Spleen (tissue), 11 donors: ENCODE measurements around the gene MCHR2. TPM values are rescaled to one million over a fixed set of nuclear protein-coding genes. Genes with fewer than 3 reads are reported as not detected.

ENCODE experiments used
- DNase-seq: peaks from one replicate; pipeline ENCODE4 v3.0.0-alpha.2; 2020
- H3K27ac ChIP-seq, 8 donors: fragments of 200-600 bp; sonication (generic) in 7 of 8; 1 replicate in 4 of 8; 2 replicates in 4 of 8; pipeline versions ENCODE4 v1.5.0 to v1.8.0; 2016 to 2021; ENCODE audit warnings: inconsistent platforms in 4 of 8, mild to moderate bottlenecking in 4 of 8, moderate library complexity in 1 of 8
- H3K27me3 ChIP-seq, 7 donors: fragments of 200-600 bp; sonication (generic) in 6 of 7; replicated peaks in 1 of 7; 1 replicate in 4 of 7; 2 replicates in 3 of 7; pipeline versions ENCODE4 v1.5.0 to v1.8.0; 2016 to 2021; ENCODE audit warnings: inconsistent platforms in 3 of 7, mild to moderate bottlenecking in 1 of 7
- H3K36me3 ChIP-seq, 6 donors: fragments of 200-600 bp; sonication (generic) in 5 of 6; 1 replicate in 4 of 6; 2 replicates in 2 of 6; pipeline versions ENCODE4 v1.5.0 to v1.8.0; 2016 to 2021; ENCODE audit warnings: inconsistent platforms in 2 of 6
- H3K4me1 ChIP-seq, 6 donors: fragments of 200-600 bp; sonication (generic) in 5 of 6; 1 replicate in 3 of 6; 2 replicates in 3 of 6; pipeline versions ENCODE4 v1.5.0 to v1.8.0; 2016 to 2021; ENCODE audit warnings: inconsistent platforms in 3 of 6
- H3K4me3 ChIP-seq, 8 donors: fragments of 200-600 bp; sonication (generic) in 7 of 8; 1 replicate in 4 of 8; 2 replicates in 4 of 8; pipeline versions ENCODE4 v1.5.0 to v1.8.0; 2016 to 2021; ENCODE audit warnings: inconsistent platforms in 4 of 8, mild to moderate bottlenecking in 4 of 8, moderate library complexity in 2 of 8
- H3K9me3 ChIP-seq, 8 donors: fragments of 200-600 bp; sonication (generic) in 7 of 8; 1 replicate in 4 of 8; 2 replicates in 4 of 8; pipeline versions ENCODE4 v1.5.0 to v1.8.0; 2016 to 2021; ENCODE audit warnings: inconsistent platforms in 4 of 8
- CTCF ChIP-seq, 11 experiments: fragments of 200-600 bp in 7 of 11; fragments of 450-650 bp in 4 of 11; sonication (generic) in 4 of 11; IDR thresholded peaks in 8 of 11; conservative IDR thresholded peaks in 3 of 11; 1 replicate in 7 of 11; 2 replicates in 4 of 11; pipeline versions ENCODE4 v1.4.0 to v1.8.0; 2016 to 2021; ENCODE audit warnings: antibody characterized with exemption in 11 of 11, inconsistent platforms in 4 of 11, mild to moderate bottlenecking in 1 of 11
- POLR2A ChIP-seq, 3 donors: fragments of 450-650 bp; IDR thresholded peaks; one replicate each; pipeline ENCODE4 v1.5.1; 2017; ENCODE audit warnings: antibody characterized with exemption in 3 of 3, mild to moderate bottlenecking in 1 of 3
- POLR2AphosphoS5 ChIP-seq, 3 donors: sonication (generic); formaldehyde crosslinking; IDR thresholded peaks; one replicate each; pipeline ENCODE4 v1.5.1; 2017; ENCODE audit warnings: antibody characterized with exemption in 3 of 3
- WGBS, 5 donors: extraction: QIAGEN DNeasy Blood & Tissue Kit in 3 of 5; methylation state at CpG; one replicate each; pipeline versions ENCODE4 v1.1.5 to v1.1.7; 2013 to 2018; 5-methylcytosine and 5-hydroxymethylcytosine counted together
- intact Hi-C: fragments of 100-400 bp; cut with DNase I; formaldehyde crosslinking; loops from one replicate; pipeline ENCODE4 v1.15.0; 2023; ENCODE audit warnings: low total_unique reads
- polyA plus RNA-seq, 3 donors: library from polyadenylated mRNA; stranded (reverse); fragments of 200-250 nt; gene quantifications; one replicate each; pipeline ENCODE4 v1.2.1, GENCODE V29; 2013
- total RNA-seq, 7 donors: library from RNA; depleted of rRNA in 3 of 7; stranded (reverse); fragments of >200 nt in 3 of 7; fragmentation: NEBNext Ultra II Directional in 4 of 7; extraction: Animal tissue kit (Norgen Biotek cat#: 25700) in 4 of 7; gene quantifications; one replicate each; pipeline versions ENCODE4 v1.1.0 to v1.2.1, GENCODE V29; 2016 to 2021
- donor health status: healthy with polysubstance abuse.
- donor health status: DM: no; HTN: no; CAD: no; lungs with moderate emphysema.
- donor health status: DM: no; HTN: no; CAD: no.
- donor health status: Bipolar disorder and iron deficiency.
- donor health status: healthy.
- donor health status: DM: no; HTN: no; CAD: no.
- donor health status: DM: yes; HTN: yes; CAD: no.

The MCHR2 gene
- total and polyA plus RNA-seq, 10 donors: not detected

DNA sequence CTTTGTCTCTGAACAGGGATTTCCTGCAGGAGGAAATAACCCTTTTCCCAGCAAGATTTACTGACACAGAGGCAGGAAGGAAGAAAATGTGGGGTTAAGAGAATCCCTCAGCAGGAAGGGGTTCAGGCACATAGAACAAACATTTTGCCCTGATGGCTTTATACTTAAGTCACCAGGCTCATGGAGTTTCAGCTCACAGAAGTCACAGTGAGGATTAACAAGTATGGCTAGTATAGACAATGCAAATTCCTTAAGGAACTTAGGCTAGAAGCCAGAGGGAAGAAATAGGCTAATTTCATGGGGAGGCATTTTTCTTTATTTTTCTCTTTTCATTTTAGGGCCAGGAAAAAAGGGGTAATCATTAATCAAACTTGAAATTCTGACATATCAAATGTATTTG is 50.2 kb downstream of the MCHR2 start:
- TF ChIP-seq POLR2AphosphoS5 (IDR thresholded peaks at IDR 0.05) (no peak), POLR2A (IDR thresholded peaks at IDR 0.05) (no peak), CTCF (IDR thresholded peaks at IDR 0.05 in 8 of 11, conservative IDR thresholded peaks at IDR 0.05 in 3 of 11) (no peak)
- Histone ChIP-seq H3K27me3 (peaks cover 0 to 3% (median 0%) of the 10 kb centered on the region in 7 donors), H3K36me3 (no peaks in the 10 kb centered on the region), H3K4me3 (no peak overlapping the region), H3K9me3 (no peaks in the 10 kb centered on the region), H3K4me1 (no peaks in the 10 kb centered on the region), H3K27ac (no peak overlapping the region)
- intact Hi-C loops: no loop called here
- DNase-seq: no peak

- Histone ChIP-seq H3K27ac (no peak overlapping the region), H3K4me3 (no peak overlapping the region), H3K36me3 (no peaks in the 10 kb centered on the region), H3K9me3 (no peaks in the 10 kb centered on the region), H3K27me3 (peaks cover 0 to 3% (median 0%) of the 10 kb centered on the region in 7 donors), H3K4me1 (no peaks in the 10 kb centered on the region)
- DNase-seq: no peak
- no peak for TF ChIP-seq CTCF (IDR thresholded peaks at IDR 0.05 in 8 of 11, conservative IDR thresholded peaks at IDR 0.05 in 3 of 11)
- TF ChIP-seq POLR2AphosphoS5 (IDR thresholded peaks at IDR 0.05): no peak
- TF ChIP-seq POLR2A (IDR thresholded peaks at IDR 0.05): no peak
- 69 to 88% (median 76%) methylated on average over 2 of the region's 2 CpGs for WGBS, 5 donors
- intact Hi-C loops: no loop called here
Measured at GRCh38 chr6:99940582-99940981, 53.4 kb downstream of the MCHR2 start.

DNA sequence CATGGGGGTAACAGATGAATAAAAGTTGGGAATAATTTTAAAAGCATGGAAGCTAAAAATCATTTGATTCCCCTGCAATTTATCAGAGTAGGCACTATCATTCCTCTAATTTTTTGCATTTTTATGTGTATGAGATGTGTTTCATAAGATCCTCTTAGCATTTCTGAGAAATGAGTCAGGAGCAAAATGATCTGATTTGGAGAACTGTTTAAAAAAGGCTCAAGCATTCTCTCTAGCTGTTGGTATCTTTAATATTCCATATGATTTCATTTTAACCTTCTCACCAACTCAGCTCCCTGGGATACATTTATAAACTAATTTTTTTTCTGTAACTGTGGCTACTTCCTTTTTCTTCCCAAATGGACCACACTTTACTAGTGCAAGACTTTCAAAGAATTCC is 60.9 kb downstream of the MCHR2 start:
- no peak for TF ChIP-seq CTCF (IDR thresholded peaks at IDR 0.05 in 8 of 11, conservative IDR thresholded peaks at IDR 0.05 in 3 of 11)
- no peak for TF ChIP-seq POLR2AphosphoS5 (IDR thresholded peaks at IDR 0.05)
- no peak for TF ChIP-seq POLR2A (IDR thresholded peaks at IDR 0.05)
- H3K9me3 ChIP-seq: no peaks in the 10 kb centered on the region
- intact Hi-C loops: no loop called here
- H3K36me3 ChIP-seq: no peaks in the 10 kb centered on the region
- no peaks in the 10 kb centered on the region for H3K27me3 ChIP-seq
- no peak overlapping the region for H3K4me3 ChIP-seq
- DNase-seq: no peak
- no peak overlapping the region for H3K27ac ChIP-seq
- no peaks in the 10 kb centered on the region for H3K4me1 ChIP-seq

DNA sequence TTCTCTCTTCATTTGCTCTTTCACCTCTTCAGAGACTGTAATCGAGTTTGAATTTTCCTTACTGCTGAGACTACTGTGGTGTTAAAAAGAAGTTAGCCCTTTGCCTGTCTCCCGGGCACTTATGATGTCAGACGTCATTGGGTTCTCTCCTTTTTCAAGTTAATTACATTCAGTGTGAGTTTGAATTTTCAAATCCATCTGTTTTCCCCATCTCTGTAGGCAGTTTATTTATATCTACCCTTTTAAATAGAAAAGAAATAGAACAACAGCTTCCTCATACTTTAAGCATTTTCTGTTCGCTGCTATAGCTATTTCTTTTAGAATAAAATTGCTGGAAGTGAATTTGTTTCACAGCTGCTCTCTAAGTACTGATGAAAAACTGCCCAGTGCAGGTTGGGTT is 81.4 kb downstream of the MCHR2 start:
- TF ChIP-seq POLR2A (IDR thresholded peaks at IDR 0.05): no peak
- TF ChIP-seq POLR2AphosphoS5 (IDR thresholded peaks at IDR 0.05): no peak
- TF ChIP-seq CTCF (IDR thresholded peaks at IDR 0.05 in 8 of 11, conservative IDR thresholded peaks at IDR 0.05 in 3 of 11): no peak
- no peak for DNase-seq
- H3K36me3 ChIP-seq: no peaks in the 10 kb centered on the region
- no peaks in the 10 kb centered on the region for H3K27me3 ChIP-seq
- no peak overlapping the region for H3K4me3 ChIP-seq
- no peaks in the 10 kb centered on the region for H3K4me1 ChIP-seq
- no peak overlapping the region for H3K27ac ChIP-seq
- no peaks in the 10 kb centered on the region for H3K9me3 ChIP-seq
- WGBS, 5 donors: 59 to 70% (median 62%) methylated on average over 4 of the region's 4 CpGs
- intact Hi-C loops: no loop called here
